ENCODE results near the gene LTBP3.

DNA sequence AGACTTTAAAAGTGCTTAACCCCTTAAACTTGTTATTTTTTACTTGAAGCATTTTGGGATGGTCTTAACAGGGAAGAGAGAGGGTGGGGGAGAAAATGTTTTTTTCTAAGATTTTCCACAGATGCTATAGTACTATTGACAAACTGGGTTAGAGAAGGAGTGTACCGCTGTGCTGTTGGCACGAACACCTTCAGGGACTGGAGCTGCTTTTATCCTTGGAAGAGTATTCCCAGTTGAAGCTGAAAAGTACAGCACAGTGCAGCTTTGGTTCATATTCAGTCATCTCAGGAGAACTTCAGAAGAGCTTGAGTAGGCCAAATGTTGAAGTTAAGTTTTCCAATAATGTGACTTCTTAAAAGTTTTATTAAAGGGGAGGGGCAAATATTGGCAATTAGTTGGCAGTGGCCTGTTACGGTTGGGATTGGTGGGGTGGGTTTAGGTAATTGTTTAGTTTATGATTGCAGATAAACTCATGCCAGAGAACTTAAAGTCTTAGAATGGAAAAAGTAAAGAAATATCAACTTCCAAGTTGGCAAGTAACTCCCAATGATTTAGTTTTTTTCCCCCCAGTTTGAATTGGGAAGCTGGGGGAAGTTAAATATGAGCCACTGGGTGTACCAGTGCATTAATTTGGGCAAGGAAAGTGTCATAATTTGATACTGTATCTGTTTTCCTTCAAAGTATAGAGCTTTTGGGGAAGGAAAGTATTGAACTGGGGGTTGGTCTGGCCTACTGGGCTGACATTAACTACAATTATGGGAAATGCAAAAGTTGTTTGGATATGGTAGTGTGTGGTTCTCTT lies 56.5 kb downstream of the LTBP3 start:
- TF ChIP-seq, protein P1, sequence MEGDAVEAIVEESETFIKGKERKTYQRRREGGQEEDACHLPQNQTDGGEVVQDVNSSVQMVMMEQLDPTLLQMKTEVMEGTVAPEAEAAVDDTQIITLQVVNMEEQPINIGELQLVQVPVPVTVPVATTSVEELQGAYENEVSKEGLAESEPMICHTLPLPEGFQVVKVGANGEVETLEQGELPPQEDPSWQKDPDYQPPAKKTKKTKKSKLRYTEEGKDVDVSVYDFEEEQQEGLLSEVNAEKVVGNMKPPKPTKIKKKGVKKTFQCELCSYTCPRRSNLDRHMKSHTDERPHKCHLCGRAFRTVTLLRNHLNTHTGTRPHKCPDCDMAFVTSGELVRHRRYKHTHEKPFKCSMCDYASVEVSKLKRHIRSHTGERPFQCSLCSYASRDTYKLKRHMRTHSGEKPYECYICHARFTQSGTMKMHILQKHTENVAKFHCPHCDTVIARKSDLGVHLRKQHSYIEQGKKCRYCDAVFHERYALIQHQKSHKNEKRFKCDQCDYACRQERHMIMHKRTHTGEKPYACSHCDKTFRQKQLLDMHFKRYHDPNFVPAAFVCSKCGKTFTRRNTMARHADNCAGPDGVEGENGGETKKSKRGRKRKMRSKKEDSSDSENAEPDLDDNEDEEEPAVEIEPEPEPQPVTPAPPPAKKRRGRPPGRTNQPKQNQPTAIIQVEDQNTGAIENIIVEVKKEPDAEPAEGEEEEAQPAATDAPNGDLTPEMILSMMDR (IDR thresholded peaks at IDR 0.05; ENCODE audit: poor library complexity, severe bottlenecking): no peak
- TF ChIP-seq RAD21 (conservative IDR thresholded peaks at IDR 0.05) (no peak), SMC3 (conservative IDR thresholded peaks at IDR 0.05; ENCODE audit: poor library complexity) (no peak)

All from neural cell (in vitro differentiated cells).